ENCODE data around the gene FGFRL1. TPM values are rescaled to one million over a fixed set of nuclear protein-coding genes. Genes with fewer than 3 reads are reported as not detected.
A peak's percentile ranks its signal among the peaks of the same experiment; 100 is the strongest.

The FGFRL1 gene
- total RNA-seq, 4 donors from 2014 or later = 11.7 to 15.9 (median 14.2) TPM

GRCh38 chr4:970046-970745 is 41.2 kb upstream of the FGFRL1 start:
- intact Hi-C loops (cut with DNase I; ENCODE audit: low total_unique reads) = no loop called here
- TF ChIP-seq POLR2AphosphoS5 (IDR thresholded peaks at IDR 0.05) = no peak
- TF ChIP-seq POLR2A (IDR thresholded peaks at IDR 0.05) = no peak
- TF ChIP-seq EP300 (IDR thresholded peaks at IDR 0.05; ENCODE audit: low read depth) = no peak
- TF ChIP-seq, protein P1, sequence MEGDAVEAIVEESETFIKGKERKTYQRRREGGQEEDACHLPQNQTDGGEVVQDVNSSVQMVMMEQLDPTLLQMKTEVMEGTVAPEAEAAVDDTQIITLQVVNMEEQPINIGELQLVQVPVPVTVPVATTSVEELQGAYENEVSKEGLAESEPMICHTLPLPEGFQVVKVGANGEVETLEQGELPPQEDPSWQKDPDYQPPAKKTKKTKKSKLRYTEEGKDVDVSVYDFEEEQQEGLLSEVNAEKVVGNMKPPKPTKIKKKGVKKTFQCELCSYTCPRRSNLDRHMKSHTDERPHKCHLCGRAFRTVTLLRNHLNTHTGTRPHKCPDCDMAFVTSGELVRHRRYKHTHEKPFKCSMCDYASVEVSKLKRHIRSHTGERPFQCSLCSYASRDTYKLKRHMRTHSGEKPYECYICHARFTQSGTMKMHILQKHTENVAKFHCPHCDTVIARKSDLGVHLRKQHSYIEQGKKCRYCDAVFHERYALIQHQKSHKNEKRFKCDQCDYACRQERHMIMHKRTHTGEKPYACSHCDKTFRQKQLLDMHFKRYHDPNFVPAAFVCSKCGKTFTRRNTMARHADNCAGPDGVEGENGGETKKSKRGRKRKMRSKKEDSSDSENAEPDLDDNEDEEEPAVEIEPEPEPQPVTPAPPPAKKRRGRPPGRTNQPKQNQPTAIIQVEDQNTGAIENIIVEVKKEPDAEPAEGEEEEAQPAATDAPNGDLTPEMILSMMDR (IDR thresholded peaks at IDR 0.05) = no peak
- Histone ChIP-seq H3K4me1 (peaks cover 11 to 53% (median 40%) of the 10 kb centered on the region in 4 donors), H3K27ac (peak overlapping the region; percentile 82 to 89 (median 87)), H3K9me3 (no peaks in the 10 kb centered on the region), H3K4me3 (no peak overlapping the region), H3K27me3 (no peaks in the 10 kb centered on the region), H3K36me3 (peaks cover 0 to 8% (median 0%) of the 10 kb centered on the region in 4 donors)
- in situ Hi-C loops (cut with MboI; ENCODE audit: low pct_ligation_motif_present in 1 of 4, low pct_unique_long_range_greater_than_20kb in 1 of 4, low sequenced_read_pairs in 3 of 4) = no loop called here
- DNase-seq = peak; percentile 41
- 60 to 86% methylated on average over 1 to 17 of the region's 25 CpGs for WGBS, 2 donors (ENCODE audit: low coverage in 1 of 2)

DNA sequence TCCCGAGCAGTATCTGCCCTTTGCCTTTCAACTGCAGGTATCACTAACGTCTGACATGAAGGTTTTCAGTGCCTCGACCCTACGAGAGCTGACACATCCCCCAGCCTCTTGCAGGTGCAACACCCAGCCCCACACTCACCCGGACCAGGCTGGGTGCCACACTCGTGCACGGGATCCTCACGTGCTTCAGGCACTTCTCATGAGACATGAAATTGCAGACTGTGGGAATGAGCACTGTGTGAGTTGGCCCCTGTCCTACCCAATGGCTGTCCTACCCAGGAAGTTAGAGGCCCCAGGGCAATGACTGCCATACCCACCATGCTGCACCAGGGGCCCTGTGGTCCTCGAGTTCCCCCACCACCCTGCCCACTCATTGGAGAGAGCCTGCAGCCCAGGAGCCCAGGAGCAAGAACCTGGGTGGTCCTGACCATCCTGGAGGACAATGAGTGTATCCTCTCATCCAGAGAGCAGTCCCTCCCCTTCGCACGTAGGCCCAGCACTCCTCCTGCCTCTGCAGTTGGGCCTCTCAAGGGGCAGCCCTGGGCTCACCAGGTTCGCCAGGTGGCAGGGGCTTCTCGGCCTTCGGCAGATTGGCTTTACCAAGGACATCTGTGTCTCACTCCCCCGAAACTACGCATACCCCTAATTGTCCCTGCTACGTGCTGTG is 40.4 kb upstream of the FGFRL1 start:
- DNase-seq = peak; percentile 40
- in situ Hi-C loops (cut with MboI; ENCODE audit: low pct_ligation_motif_present in 1 of 4, low pct_unique_long_range_greater_than_20kb in 1 of 4, low sequenced_read_pairs in 3 of 4) (no loop called here), intact Hi-C loops (cut with DNase I; ENCODE audit: low total_unique reads) (no loop called here)
- 47% methylated on average over 17 of the region's 17 CpGs; no CpG with 5 or more reads in 1 of the 2 donors for WGBS, 2 donors (ENCODE audit: low coverage in 1 of 2)
- TF ChIP-seq, protein P1 (IDR thresholded peaks at IDR 0.05) = peak in 1 of 5 experiments; percentile 15
- TF ChIP-seq POLR2AphosphoS5 (IDR thresholded peaks at IDR 0.05) (no peak), EP300 (IDR thresholded peaks at IDR 0.05; ENCODE audit: low read depth) (no peak), POLR2A (IDR thresholded peaks at IDR 0.05) (no peak)
- no peaks in the 10 kb centered on the region for H3K27me3 ChIP-seq
- no peaks in the 10 kb centered on the region for H3K9me3 ChIP-seq
- peaks cover 0 to 6% (median 0%) of the 10 kb centered on the region in 4 donors for H3K36me3 ChIP-seq
- peaks cover 11 to 53% (median 40%) of the 10 kb centered on the region in 4 donors for H3K4me1 ChIP-seq
- H3K4me3 ChIP-seq = peak overlapping the region in 1 of 4 donors; percentile 27
- H3K27ac ChIP-seq = peak overlapping the region; percentile 82 to 89 (median 87)

DNA sequence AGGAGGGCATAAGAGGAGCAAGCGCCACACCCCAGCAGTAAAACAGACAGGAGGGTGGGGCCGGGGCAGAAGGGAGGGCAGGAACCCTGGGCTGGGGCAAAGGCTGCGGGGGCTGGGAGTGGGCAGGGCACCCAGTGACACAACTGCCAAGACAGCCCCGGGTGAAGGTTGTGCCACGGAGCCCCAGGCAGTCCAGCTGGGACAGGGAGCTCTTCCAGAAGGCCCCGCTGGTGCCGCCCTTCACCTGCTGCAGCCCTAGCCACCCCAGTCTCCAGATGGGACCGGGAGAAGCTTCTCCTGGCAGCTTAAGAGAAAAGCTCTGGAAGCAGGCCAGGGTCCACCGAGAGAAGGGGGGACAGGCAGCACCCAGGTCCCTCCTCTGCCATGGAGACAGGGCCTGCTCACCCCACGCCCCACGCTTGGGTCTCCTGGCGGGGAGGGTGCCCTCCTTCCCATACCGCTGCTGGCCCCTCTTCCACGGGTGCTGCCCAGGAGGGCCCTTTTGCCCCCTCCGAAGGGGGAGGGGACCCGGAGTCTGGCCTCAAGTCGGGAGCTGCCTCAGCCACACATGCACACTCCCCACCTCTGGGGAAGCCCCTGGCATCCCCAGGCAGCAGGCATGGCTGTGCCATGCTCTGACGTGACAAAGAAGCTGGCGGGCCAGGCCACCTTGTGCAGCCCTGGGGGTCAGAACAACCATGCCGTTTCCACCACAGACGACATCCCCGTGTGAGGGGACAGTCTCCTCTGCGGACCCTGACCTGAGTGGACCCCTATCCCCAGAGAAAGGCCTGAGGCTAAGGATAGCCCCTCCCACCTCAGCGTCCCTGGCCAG is 39.5 kb upstream of the FGFRL1 start:
- DNase-seq = peak; percentile 94
- TF ChIP-seq EP300 (IDR thresholded peaks at IDR 0.05; ENCODE audit: low read depth) (peak; percentile 66), POLR2AphosphoS5 (IDR thresholded peaks at IDR 0.05) (peak; percentile 78 to 94 (median 92)), POLR2A (IDR thresholded peaks at IDR 0.05) (peak; percentile 95)
- TF ChIP-seq, protein P1 (IDR thresholded peaks at IDR 0.05) = no peak
- H3K27me3 ChIP-seq = no peaks in the 10 kb centered on the region
- peak overlapping the region; percentile 82 to 89 (median 87) for H3K27ac ChIP-seq
- H3K4me3 ChIP-seq = peak overlapping the region in 3 of 4 donors; percentile 57 to 78 (median 78)
- peaks cover 11 to 53% (median 40%) of the 10 kb centered on the region in 4 donors for H3K4me1 ChIP-seq
- H3K9me3 ChIP-seq = no peaks in the 10 kb centered on the region
- intact Hi-C loops (cut with DNase I; ENCODE audit: low total_unique reads) = no loop called here
- WGBS, 2 donors (ENCODE audit: low coverage in 1 of 2) = 44% methylated on average over 18 of the region's 24 CpGs; no CpG with 5 or more reads in 1 of the 2 donors
- H3K36me3 ChIP-seq = no peaks in the 10 kb centered on the region
- in situ Hi-C loops (cut with MboI; ENCODE audit: low pct_ligation_motif_present in 1 of 4, low pct_unique_long_range_greater_than_20kb in 1 of 4, low sequenced_read_pairs in 3 of 4) = no loop called here
